ENCODE results near the gene OSBPL1A. TPM values are rescaled to one million over a fixed set of nuclear protein-coding genes. Genes with fewer than 3 reads are reported as not detected.
A peak's percentile ranks its signal among the peaks of the same experiment; 100 is the strongest.

OSBPL1A gene
- polyA plus RNA-seq (ENCODE audit: insufficient read length), result 47.1 TPM

DNA sequence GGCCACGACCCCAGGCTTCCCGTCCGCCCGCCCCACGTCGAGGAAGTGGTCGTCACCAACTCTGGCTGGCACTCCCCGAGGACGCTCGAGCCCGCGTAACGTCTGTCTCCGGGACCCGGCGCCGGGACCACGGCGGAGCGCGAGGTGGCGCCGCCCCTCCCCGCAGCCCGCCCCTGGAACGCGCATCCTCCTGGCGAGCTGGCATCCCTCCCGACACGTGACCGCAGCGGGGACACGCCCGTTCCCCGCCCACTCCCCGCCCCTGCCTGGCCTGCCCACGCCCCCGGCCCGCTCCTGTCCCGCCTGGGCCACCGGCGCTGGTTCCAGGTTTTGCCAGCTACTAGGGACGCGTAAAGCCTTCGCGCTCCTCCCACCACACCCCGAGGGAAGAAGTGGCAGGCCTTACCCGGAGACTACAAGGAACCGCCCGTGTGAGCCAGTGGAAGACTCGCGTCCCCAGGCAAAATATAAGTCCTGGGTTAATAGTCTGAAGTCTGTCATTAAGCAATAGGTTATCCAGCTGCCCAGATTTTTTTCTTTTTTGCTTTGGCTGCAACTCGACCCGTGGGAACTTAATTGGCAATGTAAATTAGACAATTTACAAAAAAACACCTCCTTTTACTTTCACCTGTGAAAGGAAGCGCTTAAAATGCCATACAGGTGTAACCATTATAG is at the start of gene OSBPL1A:
Gene OSBPL1A, minus strand, starts transcription at position 131 of the 675 bp plus-strand sequence. CDS start 20,291 bp downstream, outside the sequence.
- DNase-seq (ENCODE audit: low read depth), result peak; percentile 57

GRCh38 chr18:24446953-24447538 is 49.4 kb upstream of the OSBPL1A start:
- DNase-seq (ENCODE audit: low read depth), result no peak

- DNase-seq (ENCODE audit: low read depth), result no peak
Measured at GRCh38 chr18:24446453-24446852, 48.8 kb upstream of the OSBPL1A start.

DNA sequence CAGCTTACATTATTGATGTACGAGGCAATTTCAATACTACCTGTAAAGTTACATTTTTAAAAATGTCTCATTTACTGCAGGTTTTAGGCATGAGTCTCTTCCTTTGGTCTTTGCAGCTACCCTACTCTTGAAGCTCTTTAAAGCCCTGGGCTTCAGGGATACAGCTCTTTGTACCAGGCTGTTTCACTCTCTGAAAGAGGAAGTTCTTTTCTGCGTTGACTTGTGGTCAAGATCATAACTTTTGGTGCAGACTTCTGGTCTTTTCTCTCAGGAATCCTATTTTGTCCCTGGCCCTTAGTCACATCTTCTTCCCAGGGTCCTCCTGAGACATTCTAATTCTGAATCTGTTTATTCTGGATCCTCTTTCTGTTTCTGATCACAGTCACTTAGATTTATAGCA is 46.2 kb upstream of the OSBPL1A start:
- DNase-seq (ENCODE audit: low read depth), result no peak

DNA sequence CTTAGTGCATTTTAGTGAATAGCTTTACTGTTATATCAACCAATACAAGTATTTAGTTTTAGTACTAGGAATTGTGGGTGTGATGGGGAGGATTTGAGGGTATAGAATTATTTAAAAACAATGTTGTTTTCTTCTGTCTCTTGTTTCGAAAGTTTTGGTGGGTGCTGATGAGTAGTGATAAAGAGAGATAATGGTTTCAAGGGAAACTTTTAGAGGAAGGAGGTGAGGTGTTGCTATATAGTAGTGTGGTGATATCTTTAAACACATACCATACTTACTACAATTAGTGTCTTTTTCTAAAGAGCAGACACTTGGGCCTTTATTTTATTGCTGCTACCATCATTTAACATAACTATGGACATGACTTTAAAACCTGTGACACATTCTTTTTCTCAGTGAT is 39.3 kb upstream of the OSBPL1A start:
- no peak for DNase-seq (ENCODE audit: low read depth)

DNA sequence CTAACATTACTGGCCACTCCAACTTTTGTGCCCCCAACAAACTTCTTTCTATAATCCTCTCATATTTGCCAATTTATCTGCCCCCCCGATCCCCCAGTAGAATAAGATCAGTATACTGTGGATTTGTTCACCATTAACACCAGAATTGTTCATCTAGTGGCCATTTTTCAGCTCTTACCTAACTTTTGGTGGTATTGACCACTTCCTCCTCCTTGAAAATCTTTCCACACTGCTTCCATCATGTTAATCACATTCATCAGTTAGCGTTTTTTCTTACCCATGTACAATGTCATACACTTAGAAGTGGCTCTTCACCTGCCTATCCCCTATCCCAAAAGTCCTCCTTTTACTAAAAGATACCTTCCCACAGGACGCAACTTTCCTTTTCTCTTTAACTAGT is 35.0 kb upstream of the OSBPL1A start:
- no peak for DNase-seq (ENCODE audit: low read depth)

GRCh38 chr18:24429188-24429587 is 31.6 kb upstream of the OSBPL1A start:
- no peak for DNase-seq (ENCODE audit: low read depth)

DNA sequence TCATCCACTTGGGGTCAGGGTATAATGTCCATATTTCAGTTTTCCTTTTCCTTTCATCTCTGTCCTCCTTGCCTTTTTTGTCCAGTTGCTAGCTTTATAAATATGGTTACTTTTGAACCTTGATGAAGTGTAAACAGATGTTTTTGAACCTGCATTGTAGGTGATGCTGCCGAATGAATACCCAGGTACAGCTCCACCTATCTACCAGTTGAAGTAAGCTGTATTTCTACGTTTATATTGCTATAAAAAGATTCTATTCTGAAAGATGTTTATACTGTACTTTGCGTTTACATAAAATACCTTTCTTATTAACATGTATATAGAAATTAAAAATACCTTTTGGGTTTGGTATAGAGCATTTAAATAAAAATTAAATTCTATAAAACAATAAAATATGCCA is 31.1 kb upstream of the OSBPL1A start:
- no peak for DNase-seq (ENCODE audit: low read depth)

GRCh38 chr18:24427484-24427883 is 29.9 kb upstream of the OSBPL1A start:
- no peak for DNase-seq (ENCODE audit: low read depth)

- peak; percentile 40 for DNase-seq (ENCODE audit: low read depth)
Measured at GRCh38 chr18:24426398-24427294, 29.0 kb upstream of the OSBPL1A start, which contains the start of gene IMPACT. IMPACT (plus strand) TSS chr18:24426670; CDS start chr18:24426757, 87 bp downstream.

DNA sequence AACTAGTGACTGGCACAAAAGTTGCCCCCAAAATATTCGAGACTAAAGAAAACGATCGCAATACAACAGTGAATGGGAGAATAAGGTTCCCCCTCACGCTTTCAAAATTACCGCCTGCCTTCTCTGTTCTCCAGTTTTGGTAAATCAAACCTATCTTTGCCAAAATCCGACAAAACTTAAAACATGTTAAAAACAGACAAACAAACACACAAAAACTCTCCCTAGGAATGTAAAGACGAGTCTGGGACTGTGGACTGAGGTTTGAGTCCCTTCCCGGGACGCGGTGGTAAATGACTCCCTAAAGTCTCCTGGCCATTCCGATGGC is 28.4 kb upstream of the OSBPL1A start:
- DNase-seq (ENCODE audit: low read depth), result no peak

- no peak for DNase-seq (ENCODE audit: low read depth)
Measured at GRCh38 chr18:24421831-24422230, 24.2 kb upstream of the OSBPL1A start.

- DNase-seq (ENCODE audit: low read depth), result no peak
Measured at GRCh38 chr18:24420551-24420950, 22.9 kb upstream of the OSBPL1A start.

GRCh38 chr18:24417480-24417879 is 19.9 kb upstream of the OSBPL1A start:
- no peak for DNase-seq (ENCODE audit: low read depth)

- DNase-seq (ENCODE audit: low read depth), result no peak
Measured at GRCh38 chr18:24414349-24415003, 16.9 kb upstream of the OSBPL1A start.

DNA sequence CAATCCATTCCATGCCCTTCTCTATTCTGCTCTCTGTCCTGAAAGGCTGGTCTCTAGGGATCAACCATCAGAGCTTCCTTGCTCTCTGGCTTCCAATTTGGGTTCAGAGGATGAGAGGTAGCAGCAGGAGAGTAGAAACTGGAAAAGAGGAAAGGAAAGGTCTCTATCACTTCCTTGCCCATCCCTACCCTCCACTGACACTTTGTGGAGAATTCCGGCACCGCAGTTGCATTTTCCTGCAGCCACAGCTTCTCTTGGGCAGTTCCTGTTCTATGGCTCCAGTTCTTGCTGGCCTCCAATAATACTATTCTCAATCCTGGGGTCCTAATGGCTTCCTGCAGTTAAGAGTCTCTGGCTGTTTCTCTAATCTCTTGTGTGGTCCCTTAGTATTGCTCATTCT is 15.5 kb upstream of the OSBPL1A start:
- no peak for DNase-seq (ENCODE audit: low read depth)

- no peak for DNase-seq (ENCODE audit: low read depth)
Measured at GRCh38 chr18:24408496-24408895, 10.9 kb upstream of the OSBPL1A start.

GRCh38 chr18:24404591-24404990 is 7.0 kb upstream of the OSBPL1A start:
- no peak for DNase-seq (ENCODE audit: low read depth)

DNA sequence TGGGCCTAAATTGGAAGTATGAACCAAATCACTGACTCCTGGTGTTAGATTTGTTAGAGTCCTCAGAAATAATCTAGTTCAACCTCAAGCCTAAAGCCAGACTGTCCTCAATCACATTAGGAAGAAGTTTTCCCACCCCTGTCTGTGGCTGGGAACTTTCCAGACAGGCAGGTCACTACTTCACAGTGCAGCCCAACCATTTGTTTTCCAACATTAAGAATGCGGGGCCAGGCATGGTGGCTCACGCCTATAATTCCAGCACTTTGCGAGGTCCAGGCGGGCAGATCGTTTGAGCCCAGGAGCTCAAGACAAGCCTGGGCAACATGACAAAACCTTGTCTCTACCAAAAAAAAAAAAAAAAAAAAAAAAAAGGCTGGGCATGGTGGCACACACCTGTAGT is 5.5 kb upstream of the OSBPL1A start:
- no peak for DNase-seq (ENCODE audit: low read depth)

DNA sequence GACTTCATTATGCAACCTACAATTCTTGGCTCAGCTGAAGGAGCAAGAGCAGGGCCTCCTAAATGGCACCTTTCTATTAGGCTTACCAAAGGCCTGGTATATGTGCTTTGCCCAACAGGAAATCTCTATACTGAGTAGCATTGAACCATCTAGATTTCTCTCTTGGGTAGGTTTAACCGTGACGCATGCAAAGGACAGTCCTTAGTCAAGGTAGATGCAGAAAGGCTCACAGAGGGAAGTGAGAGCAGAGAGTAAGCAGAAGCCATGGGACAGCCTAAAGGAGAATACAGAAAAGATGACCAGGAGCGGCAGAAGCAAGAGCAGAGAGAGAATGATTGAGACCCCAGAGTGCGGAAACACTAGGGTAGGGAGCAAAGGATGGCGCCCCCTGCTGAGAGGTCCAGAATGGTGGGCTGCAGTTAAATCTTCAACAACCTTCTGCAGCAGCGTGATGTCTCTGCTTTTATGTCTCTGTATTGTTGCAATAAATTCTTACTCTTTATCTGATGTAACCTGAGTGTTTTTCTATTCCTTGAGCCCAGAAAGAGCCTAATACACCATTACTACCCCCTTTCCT is 4.7 kb upstream of the OSBPL1A start:
- no peak for DNase-seq (ENCODE audit: low read depth)

- no peak for DNase-seq (ENCODE audit: low read depth)
Measured at GRCh38 chr18:24400587-24400986, 3.0 kb upstream of the OSBPL1A start.

- no peak for DNase-seq (ENCODE audit: low read depth)
Measured at GRCh38 chr18:24398540-24398939, 916 bp upstream of the OSBPL1A start.

All from forelimb muscle (tissue), 1 donor.